GM19395 (cell line): ENCODE measurements around the gene MKNK1.

Experiments
- ATAC-seq: cut with Tn5 transposase; IDR thresholded peaks from one replicate; pipeline ENCODE4 v1.9.1; 2021; ENCODE audit warnings: mild to moderate bottlenecking, moderate library complexity; ENCODE audit not compliant: unreplicated experiment

MKNK1 gene

GRCh38 chr1:46619656-46620258 lies 15.7 kb upstream of the MKNK1 start:
- no peak for ATAC-seq

GRCh38 chr1:46618754-46619415 lies 14.8 kb upstream of the MKNK1 start:
- ATAC-seq, result no peak

- no peak for ATAC-seq
Observed at GRCh38 chr1:46617833-46618232, 13.8 kb upstream of the MKNK1 start.

- ATAC-seq, result no peak
Observed at GRCh38 chr1:46617108-46617800, 13.2 kb upstream of the MKNK1 start.

- peak; percentile 59 for ATAC-seq
Observed at GRCh38 chr1:46616277-46617107, 12.4 kb upstream of the MKNK1 start, which contains the start of gene MOB3C. Gene MOB3C, minus strand, starts transcription at chr1:46616811. Its CDS starts 3,490 bp downstream, at chr1:46613321.

GRCh38 chr1:46615735-46616134 lies 11.7 kb upstream of the MKNK1 start:
- ATAC-seq, result no peak

GRCh38 chr1:46615088-46615487 lies 11.0 kb upstream of the MKNK1 start:
- ATAC-seq, result no peak

GRCh38 chr1:46614604-46614984 lies 10.5 kb upstream of the MKNK1 start:
- no peak for ATAC-seq

- peak; percentile 64 for ATAC-seq
Observed at GRCh38 chr1:46613661-46614603, 9.9 kb upstream of the MKNK1 start.

- ATAC-seq, result no peak
Observed at GRCh38 chr1:46612937-46613660, 9.0 kb upstream of the MKNK1 start.

- ATAC-seq, result no peak
Observed at GRCh38 chr1:46611691-46612221, 7.7 kb upstream of the MKNK1 start.

GRCh38 chr1:46607345-46608130 lies 3.5 kb upstream of the MKNK1 start:
- ATAC-seq, result no peak

GRCh38 chr1:46606255-46606965 lies 2.3 kb upstream of the MKNK1 start:
- no peak for ATAC-seq

GRCh38 chr1:46605232-46605631 lies 1.2 kb upstream of the MKNK1 start:
- no peak for ATAC-seq

- ATAC-seq, result peak; percentile 9
Observed at GRCh38 chr1:46603481-46603857, 599 bp downstream of the MKNK1 start.

- no peak for ATAC-seq
Observed at GRCh38 chr1:46601257-46602007, 2.6 kb downstream of the MKNK1 start.
